Limb (tissue), 2 donors: ENCODE data around the gene MOV10L1.
"Not testable (repeated sequence)": the region's sequence is repeated elsewhere in the genome, so short reads cannot be mapped to it uniquely, and the experiment has no call there.

ENCODE experiments used
- DNase-seq, 2 donors: peaks; one replicate each; pipeline ENCODE4 v3.0.0-alpha.2; 2016; ENCODE audit errors: extremely low spot score in 2 of 2

The MOV10L1 gene

GRCh38 chr22:50076646-50077535 is 12.9 kb upstream of the MOV10L1 start:
- DNase-seq, result no peak

DNA sequence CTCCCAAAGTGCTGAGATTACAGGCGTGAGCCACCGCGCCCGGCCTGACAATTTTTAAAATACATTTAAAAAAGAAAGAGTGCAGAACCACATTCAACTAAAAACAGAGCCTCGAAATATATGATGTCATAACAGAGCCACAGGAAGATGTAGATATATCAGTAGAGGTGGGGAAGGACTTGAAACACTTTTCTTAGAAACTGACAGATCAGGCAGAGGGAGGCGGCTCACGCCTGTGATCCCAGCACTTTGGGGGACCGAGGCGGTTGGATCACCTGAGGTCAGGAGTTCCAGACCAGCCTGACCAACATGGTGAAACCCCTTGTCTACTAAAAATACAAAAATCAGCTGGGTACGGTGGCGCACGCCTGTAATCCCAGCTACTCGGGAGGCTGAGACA is 11.6 kb upstream of the MOV10L1 start:
- DNase-seq, result no peak

DNA sequence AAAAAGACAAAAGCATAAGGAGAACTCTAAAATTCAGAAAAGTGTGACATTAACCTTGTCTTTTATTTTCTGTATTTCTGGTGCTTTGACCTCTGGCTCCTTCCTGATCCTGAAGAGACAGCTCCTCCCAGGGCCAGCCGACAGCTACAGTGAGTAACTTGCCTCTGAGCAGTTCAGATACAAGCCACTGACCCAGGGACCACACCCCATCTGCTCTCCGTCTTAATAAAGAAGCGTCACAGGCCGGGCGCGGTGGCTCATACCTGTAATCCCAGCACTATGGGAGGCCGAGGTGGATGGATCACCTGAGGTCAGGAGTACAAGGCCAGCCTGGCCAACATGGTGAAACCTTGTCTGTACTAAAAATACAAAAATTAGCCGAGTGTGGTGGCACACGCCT is 11.0 kb upstream of the MOV10L1 start:
- no peak for DNase-seq

DNA sequence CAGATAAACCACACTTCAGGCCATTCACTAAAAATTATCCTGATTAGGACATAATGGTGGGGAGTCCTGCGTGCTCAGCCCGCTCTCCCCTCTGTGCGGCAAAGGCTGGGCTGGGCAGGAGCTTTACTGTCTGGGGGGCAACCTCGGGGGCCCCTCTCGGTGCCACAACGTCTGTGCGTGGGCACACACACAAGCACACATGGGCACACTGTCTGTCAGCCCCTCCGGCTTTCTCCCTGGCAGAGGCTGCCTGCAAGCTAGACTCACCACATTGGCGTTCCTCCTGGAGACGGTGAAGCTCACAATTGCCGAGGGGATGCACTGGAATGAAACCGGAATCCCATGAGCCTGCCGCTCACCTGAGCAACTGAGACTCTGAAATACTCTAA is 9.7 kb upstream of the MOV10L1 start:
- DNase-seq, result no peak

DNA sequence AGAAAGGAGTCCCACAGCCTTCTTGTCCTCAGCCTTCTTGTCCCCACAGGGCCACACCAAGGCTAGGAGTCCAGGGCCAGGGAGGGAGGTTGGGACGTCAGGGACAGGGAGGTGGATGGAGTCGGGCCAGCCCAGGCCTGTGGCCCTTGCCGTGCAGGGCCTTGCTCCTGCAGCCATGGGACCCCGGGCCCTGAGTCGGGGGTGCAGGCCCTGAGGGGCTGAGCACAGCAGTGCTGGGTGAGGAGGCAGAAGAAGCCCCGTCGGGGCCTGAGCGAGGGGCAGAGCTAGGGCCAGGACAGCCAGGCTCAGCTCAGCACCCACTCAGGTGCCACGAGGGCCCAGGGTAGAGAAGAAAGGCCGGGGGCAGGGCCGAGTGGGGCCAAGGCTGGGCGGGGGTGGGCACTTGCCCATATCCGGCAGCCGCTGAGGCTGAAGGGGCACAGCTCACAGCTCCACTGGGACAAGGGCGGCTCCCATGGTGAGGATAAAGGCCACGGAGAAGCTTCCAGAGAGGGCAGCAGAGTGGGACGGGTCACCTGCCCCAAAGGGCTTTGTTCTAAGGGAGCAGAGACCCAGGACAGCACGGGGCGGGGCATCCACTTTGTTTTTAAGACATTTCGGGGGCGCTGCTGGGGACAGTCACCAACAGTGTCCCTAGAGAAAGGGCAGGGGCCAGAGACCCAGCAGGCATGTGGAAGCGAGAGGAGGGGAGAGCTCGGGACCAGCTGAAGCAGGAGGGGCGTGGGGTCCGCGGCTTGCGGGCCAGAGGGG is 8.2 kb upstream of the MOV10L1 start:
- DNase-seq, result no peak

DNA sequence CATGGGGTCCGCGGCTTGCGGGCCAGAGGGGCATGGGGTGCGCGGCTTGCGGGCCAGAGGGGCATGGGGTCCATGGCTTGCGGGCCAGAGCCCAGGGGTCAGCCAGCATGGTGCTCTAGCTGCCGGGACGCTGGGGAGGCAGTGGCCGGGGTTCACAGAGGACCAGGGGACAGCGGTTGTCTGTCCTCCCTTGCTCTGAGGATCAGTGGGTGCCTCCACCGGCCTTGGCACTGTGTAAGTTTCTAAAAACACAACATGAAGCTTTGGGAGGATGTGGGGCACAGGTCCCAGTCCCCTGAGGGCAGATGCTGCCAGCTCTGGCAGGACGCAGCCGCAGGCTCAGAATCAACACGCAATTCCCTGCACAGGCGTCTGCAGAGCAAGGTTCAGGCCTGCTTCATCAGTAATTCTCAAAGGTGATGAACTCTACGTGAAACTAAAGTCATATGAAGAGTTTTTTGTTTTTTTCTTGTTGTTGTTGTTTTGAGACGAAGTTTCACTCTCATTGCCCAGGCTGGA is 7.5 kb upstream of the MOV10L1 start:
- DNase-seq, result no peak

GRCh38 chr22:50082961-50083461 is 6.8 kb upstream of the MOV10L1 start:
- no peak for DNase-seq

- no peak for DNase-seq
These were observed 6.2 kb upstream of the MOV10L1 start for GRCh38 chr22:50083462-50084079.

DNA sequence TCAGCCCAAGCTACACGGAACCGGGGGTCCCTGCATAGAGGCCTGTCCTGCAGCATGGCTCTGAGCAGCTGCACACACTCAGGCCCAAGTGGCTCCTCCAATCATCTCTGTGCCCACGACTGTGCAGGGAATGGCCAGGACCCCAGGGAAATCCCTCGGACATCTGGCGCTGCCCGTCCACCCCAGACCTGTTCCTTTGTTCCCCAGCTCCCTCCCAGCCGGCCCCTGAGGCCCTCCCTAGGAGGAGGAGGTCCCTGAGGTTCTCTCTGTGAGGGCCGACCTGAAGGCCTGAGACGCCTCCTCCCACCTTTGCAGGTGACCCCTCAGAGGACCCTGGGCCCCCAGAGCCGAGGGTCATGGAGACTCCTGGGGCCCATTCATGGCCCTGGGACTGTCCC is 5.7 kb upstream of the MOV10L1 start:
- DNase-seq, result no peak

DNA sequence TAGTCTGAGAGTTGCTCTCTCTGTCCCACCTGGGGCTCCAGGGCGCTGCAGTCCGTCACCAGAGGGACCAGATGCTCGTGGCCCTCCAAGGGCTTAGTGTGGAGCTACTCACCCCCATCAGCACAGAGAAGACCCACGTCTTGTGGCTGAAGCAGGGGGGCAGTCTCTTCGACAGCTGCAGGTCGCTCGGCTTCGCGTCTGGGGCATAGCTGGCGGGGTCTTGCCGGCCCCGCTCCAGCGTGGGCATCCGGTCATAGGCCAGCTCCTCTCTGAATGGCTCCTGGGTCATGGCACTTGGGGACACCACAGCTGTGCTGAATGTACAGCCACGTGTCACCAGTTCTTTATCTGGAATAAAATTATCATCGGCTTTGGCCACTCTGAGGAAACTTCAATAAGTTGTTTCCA is 5.2 kb upstream of the MOV10L1 start:
- no peak for DNase-seq

GRCh38 chr22:50085211-50085972 is 4.4 kb upstream of the MOV10L1 start, which contains the start of gene MLC1:
MLC1 (minus strand) TSS chr22:50085426; CDS start chr22:50084902, 524 bp downstream.
- no peak for DNase-seq

GRCh38 chr22:50086526-50086925 is 3.3 kb upstream of the MOV10L1 start:
- DNase-seq, result no peak

DNA sequence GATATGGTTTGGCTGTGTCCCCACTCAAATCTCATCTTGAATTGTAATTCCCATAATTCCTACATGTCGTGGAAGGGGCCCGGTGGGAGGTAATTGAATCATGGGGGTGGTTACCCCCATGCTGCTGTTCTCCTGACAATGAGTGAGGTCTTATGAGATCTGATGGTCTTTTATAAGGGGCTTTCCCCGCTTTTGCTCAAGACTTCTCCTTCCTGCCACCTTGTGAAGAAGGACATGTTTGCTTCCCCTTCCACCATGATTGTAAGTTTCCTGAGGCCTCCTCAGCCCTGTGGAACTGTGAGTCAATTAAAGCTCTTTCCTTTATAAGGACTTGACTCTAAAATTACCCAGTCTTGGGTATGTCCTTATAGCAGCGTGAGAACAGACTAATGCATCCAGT is 2.8 kb upstream of the MOV10L1 start:
- DNase-seq, result not testable (repeated sequence)

DNA sequence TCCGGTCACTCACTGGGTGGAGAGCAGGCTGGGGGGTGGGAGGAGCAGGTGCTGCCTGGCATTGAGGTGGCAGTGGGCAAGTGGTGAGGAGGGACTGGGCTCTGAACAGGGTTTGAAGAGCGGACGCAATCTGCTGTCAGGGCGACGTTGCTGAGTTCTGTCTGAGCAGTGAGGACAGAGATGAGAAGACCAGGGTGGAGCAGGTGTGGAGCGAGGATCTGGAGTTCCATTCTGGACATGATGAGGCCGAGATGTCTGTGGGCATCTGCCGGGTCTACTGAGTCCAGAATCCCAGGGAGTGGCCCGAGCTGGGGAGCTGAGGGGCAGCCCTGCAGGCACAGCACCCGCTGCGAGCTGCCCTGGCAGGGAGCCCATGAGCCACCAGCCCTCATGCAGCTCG is 2.2 kb upstream of the MOV10L1 start:
- no peak for DNase-seq

DNA sequence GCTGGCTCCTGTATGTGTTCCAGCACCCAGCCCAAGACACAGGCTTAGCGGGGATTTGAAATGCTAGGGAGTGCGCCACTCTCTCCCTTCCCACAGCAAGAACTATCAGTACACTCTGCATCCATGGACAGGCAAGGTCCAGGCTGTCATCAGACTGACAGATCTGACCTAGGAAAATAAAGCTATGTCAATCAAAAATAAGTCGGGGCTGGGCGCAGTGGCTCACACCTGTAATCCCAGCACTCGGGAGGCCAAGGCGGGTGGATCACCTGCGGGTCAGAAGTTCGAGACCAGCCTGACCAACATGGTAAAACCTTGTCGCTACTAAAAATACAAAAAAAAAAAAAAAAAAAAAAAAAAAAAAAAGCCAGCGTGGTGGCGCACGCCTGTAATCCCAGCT is 1.7 kb upstream of the MOV10L1 start:
- no peak for DNase-seq

- DNase-seq, result no peak
These were observed 575 bp upstream of the MOV10L1 start for GRCh38 chr22:50089231-50089630.

DNA sequence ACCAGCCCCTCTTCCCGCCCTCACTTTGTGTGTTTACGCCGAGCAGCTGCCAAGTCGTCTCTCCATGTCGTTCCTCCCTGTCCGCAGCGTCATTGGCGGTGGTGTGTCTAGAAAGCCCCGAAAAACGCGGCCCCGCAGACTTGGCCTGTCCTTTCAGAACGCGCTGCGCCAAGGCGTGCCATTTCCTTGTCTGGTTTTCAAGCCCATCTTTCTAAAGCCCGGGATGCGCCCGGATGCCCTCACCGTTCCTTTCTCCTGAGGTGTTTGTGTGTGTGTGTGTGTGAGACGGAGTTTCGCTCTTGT is 557 bp downstream of the MOV10L1 start:
- no peak for DNase-seq

DNA sequence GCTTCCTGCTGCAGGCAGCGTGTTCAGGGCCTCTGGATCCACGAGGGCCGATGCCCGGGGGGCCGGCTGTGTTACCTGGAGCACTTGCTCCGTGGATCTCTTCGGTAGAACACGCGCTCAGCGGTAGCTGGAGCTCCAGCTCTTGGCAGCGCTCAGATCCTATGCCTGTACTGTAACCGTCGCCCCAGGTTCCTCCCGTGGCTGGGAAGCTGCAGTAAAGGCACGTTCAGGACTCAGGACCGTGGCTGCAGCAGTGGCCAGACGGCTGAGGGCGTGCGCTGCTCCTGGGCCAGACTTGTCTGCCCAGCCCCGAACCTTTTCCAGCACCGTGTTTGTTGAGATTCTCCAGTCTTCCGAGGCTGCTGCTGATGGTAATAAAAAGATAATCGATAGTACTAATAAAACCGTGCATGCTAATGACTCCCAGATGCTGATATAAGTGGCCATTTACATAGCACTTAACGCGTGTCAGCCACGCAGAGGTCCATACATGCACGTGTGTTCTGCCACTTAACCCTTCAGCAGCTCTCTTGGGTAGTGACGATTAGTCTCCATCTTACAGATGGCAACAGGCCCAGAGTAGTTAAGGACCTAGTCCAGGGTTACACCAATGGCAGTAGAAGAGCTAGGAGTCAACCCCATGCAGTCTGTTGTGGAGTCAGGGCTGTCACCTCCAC is 1.4 kb downstream of the MOV10L1 start:
- no peak for DNase-seq

- DNase-seq, result no peak
These were observed 2.5 kb downstream of the MOV10L1 start for GRCh38 chr22:50092342-50092741.

DNA sequence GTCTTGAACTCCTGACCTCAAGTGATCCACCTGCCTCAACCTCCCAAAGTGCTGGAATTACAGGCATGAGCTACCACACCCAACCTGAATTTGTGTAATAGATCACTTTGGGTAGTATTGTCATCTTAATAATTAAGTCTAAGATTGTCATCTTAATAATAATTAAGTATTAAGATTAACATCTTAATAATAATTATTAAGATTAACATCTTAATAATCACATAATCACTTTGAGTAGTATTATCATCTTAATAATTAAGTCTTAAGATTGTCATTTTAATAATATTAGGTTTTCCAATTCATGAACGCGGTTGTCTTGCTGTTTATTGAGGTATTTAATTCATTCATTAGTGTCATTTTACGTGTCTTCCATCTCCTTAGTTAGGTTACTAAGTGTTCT is 8.2 kb downstream of the MOV10L1 start:
- DNase-seq, result no peak
